Lung (tissue), 12 donors: ENCODE data around the gene MBD6. TPM values are rescaled to one million over a fixed set of nuclear protein-coding genes. Genes with fewer than 3 reads are reported as not detected.

Experiments
- ATAC-seq: fragments of 200-7000 bp; cut with Tn5 transposase; one replicate; pipeline ENCODE4 v1.9.1; 2020; ENCODE audit warnings: moderate number of reproducible peaks; ENCODE audit not compliant: insufficient read depth, low FRiP score
- DNase-seq, 3 donors: peaks; one replicate each; pipeline ENCODE4 v3.0.0-alpha.2; 2013 to 2017
- H3K27ac ChIP-seq, 2 donors: one replicate each; pipeline ENCODE4 v1.5.1; 2013; ENCODE audit warnings: mild to moderate bottlenecking in 2 of 2, moderate library complexity in 2 of 2, control low read depth in 1 of 2, inconsistent platforms in 1 of 2, low read depth in 1 of 2, low read length in 1 of 2
- H3K27me3 ChIP-seq, 3 donors: one replicate each; pipeline ENCODE4 v1.5.1; 2013; ENCODE audit warnings: low read length in 2 of 3; ENCODE audit not compliant: control insufficient read depth in 3 of 3, insufficient read depth in 3 of 3
- H3K36me3 ChIP-seq, 4 donors: one replicate each; pipeline ENCODE4 v1.5.1; 2013; ENCODE audit warnings: low read length in 4 of 4, mild to moderate bottlenecking in 1 of 4, moderate library complexity in 1 of 4; ENCODE audit not compliant: control insufficient read depth in 4 of 4, insufficient read depth in 4 of 4
- H3K4me1 ChIP-seq, 5 donors: one replicate each; pipeline ENCODE4 v1.5.1; 2013; ENCODE audit warnings: low read length in 5 of 5, mild to moderate bottlenecking in 2 of 5, moderate library complexity in 1 of 5; ENCODE audit not compliant: control insufficient read depth in 5 of 5, insufficient read depth in 5 of 5
- H3K4me3 ChIP-seq: one replicate; pipeline ENCODE4 v1.5.1; 2013; ENCODE audit warnings: mild to moderate bottlenecking, control low read depth, moderate library complexity
- H3K9ac ChIP-seq, 2 donors: one replicate each; pipeline ENCODE4 v1.5.1; 2013; ENCODE audit warnings: low read length in 2 of 2, control low read depth in 1 of 2; ENCODE audit not compliant: insufficient read depth in 1 of 2
- H3K9me3 ChIP-seq, 4 donors: one replicate each; pipeline ENCODE4 v1.5.1; 2013; ENCODE audit warnings: low read length in 3 of 4, mild to moderate bottlenecking in 1 of 4, moderate library complexity in 1 of 4; ENCODE audit not compliant: control insufficient read depth in 4 of 4, insufficient read depth in 3 of 4
- WGBS, 2 donors: extraction: QIAGEN DNeasy Blood & Tissue Kit; methylation state at CpG; one replicate each; pipeline ENCODE4 v1.1.7; 2013; 5-methylcytosine and 5-hydroxymethylcytosine counted together
- polyA plus RNA-seq, 2 donors: library from polyadenylated mRNA; stranded (reverse); fragments of 200-250 nt; gene quantifications; one replicate each; pipeline ENCODE4 v1.2.1, GENCODE V29; 2013
- total RNA-seq, 2 donors: library from RNA; depleted of rRNA in 1 of 2; stranded (reverse); fragments of >200 nt in 1 of 2; gene quantifications; one replicate each; pipeline ENCODE4 v1.2.1, GENCODE V29; 2014 to 2021
- TF ChIP-seq, protein P1 (sequence below): IDR thresholded peaks from 2 replicates; pipeline ENCODE4 v1.5.1; 2012; ENCODE audit warnings: mild to moderate bottlenecking; ENCODE audit errors: control extremely low read depth, extremely low read depth
- donor health status: control.
- donor health status: control.
- donor health status: Bipolar disorder and iron deficiency.
- donor health status: healthy.
- donor health status: DM: yes; HTN: yes; CAD: no.

MBD6 gene
- total and polyA plus RNA-seq, 4 donors, result 26.0 to 132 (median 39.6) TPM

DNA sequence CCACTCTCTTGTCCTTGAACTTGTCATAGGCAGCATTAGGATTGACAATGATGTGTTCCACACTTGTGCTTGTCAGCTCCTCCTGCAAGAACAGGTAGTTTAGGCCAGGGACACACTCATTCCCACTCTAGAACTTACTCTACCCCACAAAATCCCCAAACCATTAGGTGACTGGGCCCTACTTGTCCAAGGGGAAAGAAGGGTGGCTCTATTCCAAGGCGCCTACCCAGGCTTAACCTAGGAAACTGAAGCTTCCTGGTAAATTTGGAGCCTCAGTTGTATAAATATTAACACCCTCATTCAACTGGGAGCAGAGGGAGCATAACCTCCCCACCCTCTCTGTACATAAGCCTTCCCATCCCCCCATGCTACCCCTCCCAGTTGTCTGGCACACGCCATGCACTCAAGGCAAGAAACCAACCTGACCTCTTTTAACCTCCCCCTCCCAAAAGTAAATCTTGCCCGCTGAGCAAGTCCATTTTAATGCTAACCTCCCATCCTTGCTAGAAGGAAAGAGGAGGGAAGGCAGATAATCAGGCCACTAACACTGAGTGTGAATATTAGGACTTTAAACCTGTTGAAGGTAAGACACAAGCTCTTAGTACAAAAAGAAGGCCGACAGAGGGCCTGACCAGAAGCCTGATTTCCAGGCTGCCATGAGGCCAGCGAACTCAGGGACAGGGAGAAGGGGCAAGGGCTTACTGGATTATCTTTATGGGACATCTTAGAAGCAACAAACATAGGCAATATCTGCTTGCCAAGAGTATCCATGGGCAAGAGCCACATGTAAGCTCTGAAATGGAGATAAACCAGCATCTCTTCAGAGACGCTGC is 13.4 kb downstream of the MBD6 start:
- DNase-seq, result no peak

DNA sequence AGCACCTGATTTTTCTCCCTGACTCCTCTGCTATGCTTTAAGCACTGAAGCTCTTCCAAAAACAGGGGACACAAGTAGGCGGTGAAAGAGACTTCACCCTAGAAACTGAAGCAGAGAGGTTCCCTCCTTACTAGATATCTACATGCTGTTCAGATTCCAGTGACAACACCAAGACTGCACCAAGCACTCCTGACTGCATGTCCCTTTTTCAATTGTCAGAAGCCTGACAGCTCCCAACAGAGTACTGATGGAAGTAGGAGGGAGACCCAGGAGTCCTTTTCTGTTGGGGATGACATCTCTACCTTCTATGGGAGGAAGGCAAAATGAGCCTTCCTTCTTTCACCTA is 13.9 kb downstream of the MBD6 start:
- DNase-seq (no peak), ATAC-seq (no peak)
- Histone ChIP-seq H3K36me3 (peaks cover 26 to 53% (median 42%) of the 10 kb centered on the region in 4 donors), H3K9me3 (no peaks in the 10 kb centered on the region), H3K4me3 (no peak overlapping the region), H3K9ac (no peak overlapping the region), H3K27me3 (no peaks in the 10 kb centered on the region), H3K4me1 (no peaks in the 10 kb centered on the region), H3K27ac (no peak overlapping the region)
- TF ChIP-seq, protein P1, sequence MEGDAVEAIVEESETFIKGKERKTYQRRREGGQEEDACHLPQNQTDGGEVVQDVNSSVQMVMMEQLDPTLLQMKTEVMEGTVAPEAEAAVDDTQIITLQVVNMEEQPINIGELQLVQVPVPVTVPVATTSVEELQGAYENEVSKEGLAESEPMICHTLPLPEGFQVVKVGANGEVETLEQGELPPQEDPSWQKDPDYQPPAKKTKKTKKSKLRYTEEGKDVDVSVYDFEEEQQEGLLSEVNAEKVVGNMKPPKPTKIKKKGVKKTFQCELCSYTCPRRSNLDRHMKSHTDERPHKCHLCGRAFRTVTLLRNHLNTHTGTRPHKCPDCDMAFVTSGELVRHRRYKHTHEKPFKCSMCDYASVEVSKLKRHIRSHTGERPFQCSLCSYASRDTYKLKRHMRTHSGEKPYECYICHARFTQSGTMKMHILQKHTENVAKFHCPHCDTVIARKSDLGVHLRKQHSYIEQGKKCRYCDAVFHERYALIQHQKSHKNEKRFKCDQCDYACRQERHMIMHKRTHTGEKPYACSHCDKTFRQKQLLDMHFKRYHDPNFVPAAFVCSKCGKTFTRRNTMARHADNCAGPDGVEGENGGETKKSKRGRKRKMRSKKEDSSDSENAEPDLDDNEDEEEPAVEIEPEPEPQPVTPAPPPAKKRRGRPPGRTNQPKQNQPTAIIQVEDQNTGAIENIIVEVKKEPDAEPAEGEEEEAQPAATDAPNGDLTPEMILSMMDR, result no peak
- 100% methylated on average over 1 of the region's 1 CpG for WGBS, 2 donors

More for the DNA sequence above, 13.4 kb downstream of the MBD6 start:
- Histone ChIP-seq H3K4me3 (no peak overlapping the region), H3K36me3 (peaks cover 28 to 53% (median 42%) of the 10 kb centered on the region in 4 donors), H3K9me3 (no peaks in the 10 kb centered on the region), H3K9ac (no peak overlapping the region), H3K4me1 (no peaks in the 10 kb centered on the region), H3K27ac (no peak overlapping the region), H3K27me3 (no peaks in the 10 kb centered on the region)
- 73 to 83% methylated on average over 6 of the region's 6 CpGs for WGBS, 2 donors
- ATAC-seq, result no peak
- TF ChIP-seq, protein P1, result no peak

DNA sequence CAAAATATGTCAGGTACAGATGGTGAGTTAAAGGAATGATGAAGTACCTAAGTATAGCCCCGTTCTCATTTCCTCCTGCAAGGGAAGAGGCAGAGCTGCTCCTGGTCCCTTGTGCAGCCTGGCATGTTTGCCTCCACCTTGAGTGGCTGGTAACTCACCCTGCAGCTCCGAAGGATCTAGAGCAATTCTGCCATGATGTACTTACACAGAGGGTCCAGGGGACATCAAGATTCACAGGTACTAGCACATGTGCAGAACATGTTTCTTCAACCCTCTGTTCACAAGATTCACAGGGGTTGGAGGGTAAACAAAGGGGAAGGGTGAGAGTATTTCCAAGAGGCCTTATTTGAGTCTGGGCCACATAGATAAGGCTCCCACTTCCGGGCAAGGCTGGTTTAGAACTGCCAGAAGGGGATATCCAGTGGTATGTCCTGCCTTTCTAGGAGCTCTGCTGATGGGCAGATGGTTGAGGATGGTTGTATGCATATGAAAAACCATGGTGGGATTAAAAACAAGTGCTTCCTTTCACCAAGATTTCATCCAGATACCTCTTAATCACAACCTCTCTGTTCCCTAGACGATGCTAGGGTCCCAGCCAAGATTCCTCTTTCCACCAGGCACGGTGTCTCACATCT is 16.6 kb downstream of the MBD6 start:
- H3K9me3 ChIP-seq, result no peaks in the 10 kb centered on the region
- no peak overlapping the region for H3K9ac ChIP-seq
- ATAC-seq, result no peak
- peaks cover 0 to 1% (median 0%) of the 10 kb centered on the region in 5 donors for H3K4me1 ChIP-seq
- no peaks in the 10 kb centered on the region for H3K27me3 ChIP-seq
- TF ChIP-seq, protein P1, result no peak
- peaks cover 12 to 31% (median 27%) of the 10 kb centered on the region in 4 donors for H3K36me3 ChIP-seq
- DNase-seq, result peak in 1 of 3 donors; percentile 6
- no peak overlapping the region for H3K4me3 ChIP-seq
- no peak overlapping the region for H3K27ac ChIP-seq
- 76 to 77% methylated on average over 5 of the region's 5 CpGs for WGBS, 2 donors
